Psoas muscle (tissue), 8 donors: ENCODE results near the gene APOL1. TPM values are rescaled to one million over a fixed set of nuclear protein-coding genes. Genes with fewer than 3 reads are reported as not detected.
"Not testable (repeated sequence)": the region's sequence is repeated elsewhere in the genome, so short reads cannot be mapped to it uniquely, and the experiment has no call there.

Experiments
- ATAC-seq, 4 donors: fragments of 200-7000 bp; cut with Tn5 transposase; one replicate each; pipeline ENCODE4 v1.9.1; 2020; ENCODE audit warnings: moderate library complexity in 3 of 4, mild to moderate bottlenecking in 2 of 4
- DNase-seq, 2 donors: peaks; one replicate each; pipeline ENCODE4 v3.0.0-alpha.2; 2020
- H3K27ac ChIP-seq: fragments of 200-600 bp; one replicate; pipeline ENCODE4 v1.8.0; 2022
- H3K27me3 ChIP-seq, 3 donors: fragments of 200-600 bp in 1 of 3; one replicate each; pipeline versions ENCODE4 v1.6.1 to v1.8.0; 2013 to 2022; ENCODE audit warnings: low read length in 2 of 3, mild to moderate bottlenecking in 2 of 3, moderate library complexity in 1 of 3; ENCODE audit not compliant: insufficient read depth in 3 of 3
- H3K36me3 ChIP-seq, 2 donors: fragments of 200-600 bp in 1 of 2; one replicate each; pipeline versions ENCODE4 v1.6.1 to v1.8.0; 2013 to 2022; ENCODE audit warnings: low read depth in 1 of 2, mild to moderate bottlenecking in 1 of 2, moderate library complexity in 1 of 2; ENCODE audit not compliant: insufficient read depth in 1 of 2
- H3K4me1 ChIP-seq: fragments of 200-600 bp; one replicate; pipeline ENCODE4 v1.8.0; 2022
- H3K4me3 ChIP-seq: fragments of 200-600 bp; one replicate; pipeline ENCODE4 v1.8.0; 2022; ENCODE audit warnings: mild to moderate bottlenecking
- H3K9me3 ChIP-seq: fragments of 200-600 bp; one replicate; pipeline ENCODE4 v1.8.0; 2022
- WGBS, 3 donors: extraction: QIAGEN DNeasy Blood & Tissue Kit; methylation state at CpG; one replicate each; pipeline versions ENCODE4 v1.1.6 to v1.1.7; 2013; 5-methylcytosine and 5-hydroxymethylcytosine counted together
- intact Hi-C, 2 donors: fragments of 100-400 bp; cut with DNase I; formaldehyde crosslinking; loops; one replicate each; pipeline versions ENCODE4 v1.11.0 to v1.14.2; 2022
- polyA plus RNA-seq, 3 donors: library from polyadenylated mRNA; stranded (reverse); fragments of 200-250 nt; gene quantifications; one replicate each; pipeline ENCODE4 v1.2.3, GENCODE V29; 2013
- total RNA-seq, 4 donors: library from RNA; stranded (reverse); fragmentation: NEBNext Ultra II Directional in 2 of 4; extraction: Animal tissue kit (Norgen Biotek cat#: 25700) in 2 of 4; gene quantifications; one replicate each; pipeline versions ENCODE4 v1.2.1 to v1.2.4, GENCODE V29; 2021 to 2023
- TF ChIP-seq, protein P1 (sequence below): fragments of 200-600 bp; IDR thresholded peaks from one replicate; pipeline ENCODE4 v1.8.0; 2022; ENCODE audit warnings: antibody characterized with exemption
- donor health status: healthy with polysubstance abuse.
- donor health status: DM: no; HTN: no; CAD: no; lungs with moderate emphysema.
- donor health status: Bipolar disorder and iron deficiency.
- donor health status: healthy.
- donor health status: DM: yes; HTN: yes; CAD: no.
- donor health status: DM: no; HTN: no; CAD: no.
- donor health status: DM: no; HTN: no; CAD: no.
- donor health status: DM: yes; HTN: yes; CAD: no.

The APOL1 gene
- total and polyA plus RNA-seq, 7 donors, result 5.3 to 16.3 (median 6.0) TPM

DNA sequence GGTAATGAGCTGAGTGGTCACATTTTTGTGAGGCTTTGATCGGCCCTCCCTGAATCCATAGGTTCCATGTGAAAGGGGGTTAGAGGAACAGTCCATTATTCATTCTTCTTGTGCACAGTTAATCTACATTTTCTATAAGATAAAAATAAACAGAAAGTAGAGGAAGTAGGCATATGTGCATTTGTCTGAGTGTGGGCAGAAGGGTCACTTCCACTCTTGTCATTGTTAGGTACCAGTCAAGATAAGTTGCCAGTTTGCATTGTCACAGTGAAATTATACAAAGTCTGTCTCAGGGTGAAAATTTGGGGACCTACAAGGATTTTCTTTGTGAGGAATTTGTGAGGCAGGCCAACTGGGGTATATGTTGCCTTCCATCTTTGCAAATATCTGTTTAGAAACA, 46.7 kb upstream of the APOL1 start:
- Histone ChIP-seq H3K4me1 (no peaks in the 10 kb centered on the region), H3K9me3 (no peaks in the 10 kb centered on the region), H3K27ac (no peak overlapping the region), H3K27me3 (no peaks in the 10 kb centered on the region), H3K36me3 (no peaks in the 10 kb centered on the region), H3K4me3 (no peak overlapping the region)
- TF ChIP-seq, protein P1, sequence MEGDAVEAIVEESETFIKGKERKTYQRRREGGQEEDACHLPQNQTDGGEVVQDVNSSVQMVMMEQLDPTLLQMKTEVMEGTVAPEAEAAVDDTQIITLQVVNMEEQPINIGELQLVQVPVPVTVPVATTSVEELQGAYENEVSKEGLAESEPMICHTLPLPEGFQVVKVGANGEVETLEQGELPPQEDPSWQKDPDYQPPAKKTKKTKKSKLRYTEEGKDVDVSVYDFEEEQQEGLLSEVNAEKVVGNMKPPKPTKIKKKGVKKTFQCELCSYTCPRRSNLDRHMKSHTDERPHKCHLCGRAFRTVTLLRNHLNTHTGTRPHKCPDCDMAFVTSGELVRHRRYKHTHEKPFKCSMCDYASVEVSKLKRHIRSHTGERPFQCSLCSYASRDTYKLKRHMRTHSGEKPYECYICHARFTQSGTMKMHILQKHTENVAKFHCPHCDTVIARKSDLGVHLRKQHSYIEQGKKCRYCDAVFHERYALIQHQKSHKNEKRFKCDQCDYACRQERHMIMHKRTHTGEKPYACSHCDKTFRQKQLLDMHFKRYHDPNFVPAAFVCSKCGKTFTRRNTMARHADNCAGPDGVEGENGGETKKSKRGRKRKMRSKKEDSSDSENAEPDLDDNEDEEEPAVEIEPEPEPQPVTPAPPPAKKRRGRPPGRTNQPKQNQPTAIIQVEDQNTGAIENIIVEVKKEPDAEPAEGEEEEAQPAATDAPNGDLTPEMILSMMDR, result no peak
- ATAC-seq, result no peak
- intact Hi-C loops, result no loop called here
- DNase-seq, result no peak
- WGBS, 3 donors, result 95 to 100% (median 96%) methylated on average over 1 of the region's 1 CpG

GRCh38 chr22:36208162-36208765, 44.7 kb upstream of the APOL1 start:
- no peaks in the 10 kb centered on the region for H3K36me3 ChIP-seq
- ATAC-seq (peak in 1 of 4 donors; percentile 27), DNase-seq (no peak)
- H3K27ac ChIP-seq, result no peak overlapping the region
- intact Hi-C loops, result no loop called here
- H3K9me3 ChIP-seq, result no peaks in the 10 kb centered on the region
- H3K27me3 ChIP-seq, result no peaks in the 10 kb centered on the region
- WGBS, 3 donors, result 9 to 30% (median 17%) methylated on average over 1 of the region's 1 CpG
- H3K4me1 ChIP-seq, result no peaks in the 10 kb centered on the region
- no peak overlapping the region for H3K4me3 ChIP-seq
- TF ChIP-seq, protein P1, result no peak

GRCh38 chr22:36208914-36209313, 44.0 kb upstream of the APOL1 start:
- TF ChIP-seq, protein P1, result no peak
- Histone ChIP-seq H3K4me3 (no peak overlapping the region), H3K27ac (no peak overlapping the region), H3K4me1 (no peaks in the 10 kb centered on the region), H3K27me3 (no peaks in the 10 kb centered on the region), H3K9me3 (no peaks in the 10 kb centered on the region), H3K36me3 (no peaks in the 10 kb centered on the region)
- ATAC-seq (peak in 2 of 4 donors; percentile 71 to 94), DNase-seq (no peak)
- WGBS, 3 donors, result 26 to 65% (median 38%) methylated on average over 1 of the region's 1 CpG
- intact Hi-C loops, result no loop called here

DNA sequence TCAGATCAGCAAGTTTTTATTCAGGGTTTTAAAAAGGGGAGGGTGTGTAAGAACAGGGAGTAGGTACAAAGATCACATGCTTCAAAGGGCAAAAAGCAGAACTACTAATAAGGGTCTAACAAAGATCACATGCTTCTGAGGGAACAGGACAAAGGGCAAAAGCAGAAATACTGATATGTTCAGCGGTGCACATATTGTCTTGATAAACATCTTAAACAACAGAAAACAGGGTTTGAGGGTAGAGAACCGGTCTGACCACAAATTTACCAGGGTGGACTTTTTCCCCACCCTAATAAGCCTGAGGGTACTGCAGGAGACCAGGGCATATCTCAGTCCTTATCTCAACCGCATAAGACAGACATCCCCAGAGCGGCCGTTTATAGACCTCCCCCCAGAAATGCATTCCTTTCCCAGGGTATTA, 43.4 kb upstream of the APOL1 start:
- DNase-seq, H3K36me3 ChIP-seq, H3K4me1 ChIP-seq, intact Hi-C loops, ATAC-seq, H3K4me3 ChIP-seq, H3K27ac ChIP-seq, H3K27me3 ChIP-seq, H3K9me3 ChIP-seq: not testable (repeated sequence)
- 80 to 92% (median 91%) methylated on average over 5 of the region's 5 CpGs for WGBS, 3 donors

GRCh38 chr22:36210224-36210623, 42.7 kb upstream of the APOL1 start:
- ATAC-seq, result no peak
- H3K4me1 ChIP-seq, result no peaks in the 10 kb centered on the region
- H3K27ac ChIP-seq, result no peak overlapping the region
- intact Hi-C loops, result no loop called here
- WGBS, 3 donors, result 85 to 87% (median 86%) methylated on average over 3 of the region's 3 CpGs
- H3K36me3 ChIP-seq, result no peaks in the 10 kb centered on the region
- H3K4me3 ChIP-seq, result no peak overlapping the region
- H3K9me3 ChIP-seq, result no peaks in the 10 kb centered on the region
- TF ChIP-seq, protein P1, result no peak
- no peak for DNase-seq
- no peaks in the 10 kb centered on the region for H3K27me3 ChIP-seq
